ENCODE measurements around the gene TMTC1.

Gene TMTC1

DNA sequence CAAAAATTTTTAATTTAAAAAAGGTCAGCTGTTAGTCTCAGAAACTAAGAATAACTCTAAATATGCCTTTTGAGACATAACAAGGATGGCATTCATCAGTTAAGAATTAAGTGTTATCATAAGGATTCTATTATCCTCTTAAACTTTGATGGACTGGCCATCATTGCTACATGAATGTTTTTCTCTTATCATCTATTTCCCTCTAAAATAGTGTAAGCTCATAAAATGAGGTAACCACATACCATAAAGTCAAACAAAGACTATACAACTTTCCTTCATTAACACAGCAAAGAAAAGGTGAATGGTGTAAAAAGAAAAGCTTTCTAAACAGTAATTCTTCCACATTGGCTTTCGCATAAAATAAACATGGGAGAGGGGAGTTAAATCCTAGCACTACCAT lies 41.1 kb downstream of the TMTC1 start:
- in situ Hi-C loops (cut with MboI; ENCODE audit: low sequenced_read_pairs) = no loop called here

GRCh38 chr12:29741342-29742241 lies 42.1 kb downstream of the TMTC1 start:
- in situ Hi-C loops (cut with MboI; ENCODE audit: low sequenced_read_pairs) = no loop called here

GRCh38 chr12:29739279-29739991 lies 44.3 kb downstream of the TMTC1 start:
- in situ Hi-C loops (cut with MboI; ENCODE audit: low sequenced_read_pairs) = no loop called here

- in situ Hi-C loops (cut with MboI; ENCODE audit: low sequenced_read_pairs) = no loop called here
Observed at GRCh38 chr12:29738365-29738764, 45.4 kb downstream of the TMTC1 start.

DNA sequence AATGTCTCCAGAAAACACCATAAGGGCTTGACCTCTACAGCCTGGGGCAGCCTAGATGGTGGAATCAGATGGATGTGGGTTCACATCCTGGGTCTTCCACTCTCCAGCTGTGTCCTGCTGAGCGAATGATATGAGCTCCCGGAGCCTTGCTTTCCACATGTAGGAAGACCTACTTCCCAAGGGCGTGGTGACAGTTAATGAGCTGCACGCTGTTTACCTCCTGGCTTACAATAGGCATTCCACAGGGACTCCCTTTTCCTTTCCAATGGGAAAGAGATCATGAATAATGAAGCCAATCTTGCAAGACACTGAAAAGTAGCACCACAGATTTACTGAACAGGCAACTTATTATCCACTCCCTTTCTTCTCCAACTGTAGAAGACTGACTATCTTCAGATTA lies 46.1 kb downstream of the TMTC1 start:
- in situ Hi-C loops (cut with MboI; ENCODE audit: low sequenced_read_pairs) = no loop called here

GRCh38 chr12:29735604-29736003 lies 48.1 kb downstream of the TMTC1 start:
- in situ Hi-C loops (cut with MboI; ENCODE audit: low sequenced_read_pairs) = no loop called here

- in situ Hi-C loops (cut with MboI; ENCODE audit: low sequenced_read_pairs) = no loop called here
Observed at GRCh38 chr12:29734734-29735133, 49.0 kb downstream of the TMTC1 start.

DNA sequence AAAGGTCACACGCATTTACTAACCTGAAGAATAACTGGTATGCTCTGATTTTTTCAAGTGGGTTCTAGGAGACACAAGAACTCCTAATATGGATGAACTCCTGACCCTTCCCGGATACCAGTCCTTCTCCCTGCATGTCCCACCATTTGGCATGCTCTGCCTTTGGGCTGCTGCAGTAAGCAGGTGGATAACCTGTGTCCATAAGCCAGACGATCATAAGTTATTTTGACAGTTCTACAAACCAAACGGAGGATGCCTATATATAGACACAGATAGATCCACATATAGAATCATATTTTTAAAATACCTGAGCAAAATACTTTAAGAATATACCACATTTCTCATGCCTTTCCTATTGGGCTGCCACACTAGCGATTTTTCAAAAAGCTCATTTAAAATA lies 49.4 kb downstream of the TMTC1 start:
- in situ Hi-C loops (cut with MboI; ENCODE audit: low sequenced_read_pairs) = no loop called here

DNA sequence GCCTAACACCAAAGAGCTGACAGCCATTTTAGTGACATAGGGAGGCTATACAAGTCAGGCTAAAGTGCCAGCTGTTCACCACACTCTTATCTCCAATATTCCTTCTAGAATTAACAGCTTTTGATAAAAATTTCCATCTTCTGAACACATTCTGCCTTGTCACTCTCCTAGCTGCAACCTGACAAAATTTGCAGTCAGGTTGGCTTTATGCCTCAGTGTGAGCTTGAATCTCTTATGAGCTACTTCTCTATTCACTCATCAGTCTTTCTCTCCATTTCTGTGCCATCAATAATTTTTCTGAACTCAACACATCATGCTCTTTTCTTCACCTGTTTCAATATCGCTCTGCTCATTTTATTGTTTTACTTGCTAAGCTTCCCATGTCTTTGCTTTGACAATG lies 50.2 kb downstream of the TMTC1 start:
- in situ Hi-C loops (cut with MboI; ENCODE audit: low sequenced_read_pairs) = no loop called here

DNA sequence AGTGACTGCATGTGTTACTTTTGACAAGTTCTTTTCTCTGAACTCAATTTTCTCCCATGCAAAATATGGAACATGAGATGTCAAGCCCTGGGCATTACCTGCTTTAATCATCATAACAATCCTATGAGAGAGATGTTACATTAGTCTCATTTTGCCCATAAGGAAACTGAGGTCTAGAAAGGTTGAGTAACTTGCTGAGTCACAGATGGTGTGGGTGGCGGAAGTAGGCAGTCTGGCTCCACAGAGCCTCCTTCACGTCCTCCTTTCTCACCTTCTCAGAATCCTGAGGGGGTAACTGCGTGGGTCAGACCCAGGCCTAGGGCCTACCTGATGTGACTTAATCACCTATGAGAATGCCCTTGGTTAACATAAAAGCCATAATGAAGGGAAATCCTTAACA lies 50.7 kb downstream of the TMTC1 start:
- in situ Hi-C loops (cut with MboI; ENCODE audit: low sequenced_read_pairs) = no loop called here

GRCh38 chr12:29732593-29732992 lies 51.1 kb downstream of the TMTC1 start:
- in situ Hi-C loops (cut with MboI; ENCODE audit: low sequenced_read_pairs) = no loop called here

DNA sequence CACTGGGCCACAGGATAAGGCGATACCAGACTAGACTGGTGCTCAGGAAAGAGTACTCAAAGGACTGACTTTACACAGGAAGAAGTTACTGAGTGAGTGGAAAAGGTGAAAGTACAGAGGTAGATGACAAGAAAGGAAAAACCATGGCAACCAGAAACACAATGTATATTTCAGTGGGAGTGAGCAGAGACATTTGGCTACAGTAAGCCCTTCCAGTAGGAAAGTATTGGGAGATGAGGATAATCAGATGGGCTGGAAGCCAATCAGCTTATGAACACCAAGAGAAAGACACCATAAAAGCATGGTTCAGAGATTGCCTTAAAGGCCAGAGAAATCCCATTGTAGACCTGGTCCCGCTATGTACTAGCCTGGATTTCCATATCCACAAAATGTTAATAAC lies 51.6 kb downstream of the TMTC1 start:
- in situ Hi-C loops (cut with MboI; ENCODE audit: low sequenced_read_pairs) = no loop called here

DNA sequence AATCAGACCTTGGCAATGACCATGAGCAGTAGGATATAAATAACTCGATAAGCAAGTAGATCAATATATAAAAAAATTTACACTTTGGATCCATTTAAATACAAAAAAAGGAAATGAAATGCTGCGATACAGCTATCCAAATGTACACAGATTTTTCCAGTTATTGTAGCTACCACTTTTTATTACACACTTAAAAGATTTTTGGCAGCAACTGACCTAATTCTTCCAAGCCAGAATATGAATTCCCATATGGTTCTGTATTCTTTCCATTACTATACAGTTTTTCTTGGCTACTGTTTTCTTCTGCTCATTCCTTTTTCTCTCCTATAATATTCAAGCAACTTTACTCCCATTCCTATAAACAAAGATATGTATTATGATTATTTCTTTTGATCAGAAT lies 52.2 kb downstream of the TMTC1 start:
- in situ Hi-C loops (cut with MboI; ENCODE audit: low sequenced_read_pairs) = no loop called here

DNA sequence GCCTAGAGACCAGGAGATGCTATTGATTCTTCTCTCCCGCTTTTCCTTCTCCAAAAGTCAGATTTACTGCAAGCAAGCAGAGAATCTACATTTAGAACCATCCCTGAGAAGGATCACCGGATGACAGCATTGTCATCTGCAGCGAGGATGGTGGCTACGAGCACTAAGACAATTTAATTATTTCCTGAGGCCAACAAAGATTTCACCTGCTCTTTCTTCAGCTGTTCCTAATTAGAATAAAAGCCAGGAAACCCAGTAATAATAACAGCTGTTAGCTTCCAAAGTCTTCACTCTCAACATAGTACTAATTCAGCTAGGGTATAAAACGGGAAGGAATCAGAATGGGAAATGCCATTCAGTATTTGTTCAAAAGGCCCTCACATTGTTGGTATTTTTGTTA lies 53.3 kb downstream of the TMTC1 start:
- in situ Hi-C loops (cut with MboI; ENCODE audit: low sequenced_read_pairs) = no loop called here

DNA sequence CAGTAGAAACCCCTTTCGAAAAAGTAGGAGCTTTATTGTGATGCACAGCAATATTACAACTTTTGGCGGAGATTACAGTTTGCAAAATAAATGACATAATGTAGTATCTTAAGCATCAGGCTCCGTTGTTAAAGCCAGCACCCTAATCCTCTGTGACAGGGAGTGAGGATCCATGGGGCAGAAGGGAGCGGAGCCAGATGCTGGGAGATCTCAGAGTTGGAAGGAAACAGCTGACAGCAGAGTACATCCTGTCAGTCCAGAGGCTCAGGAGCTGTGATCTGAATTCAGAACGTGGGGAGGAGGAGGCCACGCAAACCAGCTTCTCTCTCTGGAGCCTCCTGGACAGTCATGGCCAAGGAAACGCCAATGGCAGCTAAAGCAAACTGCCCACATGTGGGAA lies 55.7 kb downstream of the TMTC1 start:
- in situ Hi-C loops (cut with MboI; ENCODE audit: low sequenced_read_pairs) = no loop called here

DNA sequence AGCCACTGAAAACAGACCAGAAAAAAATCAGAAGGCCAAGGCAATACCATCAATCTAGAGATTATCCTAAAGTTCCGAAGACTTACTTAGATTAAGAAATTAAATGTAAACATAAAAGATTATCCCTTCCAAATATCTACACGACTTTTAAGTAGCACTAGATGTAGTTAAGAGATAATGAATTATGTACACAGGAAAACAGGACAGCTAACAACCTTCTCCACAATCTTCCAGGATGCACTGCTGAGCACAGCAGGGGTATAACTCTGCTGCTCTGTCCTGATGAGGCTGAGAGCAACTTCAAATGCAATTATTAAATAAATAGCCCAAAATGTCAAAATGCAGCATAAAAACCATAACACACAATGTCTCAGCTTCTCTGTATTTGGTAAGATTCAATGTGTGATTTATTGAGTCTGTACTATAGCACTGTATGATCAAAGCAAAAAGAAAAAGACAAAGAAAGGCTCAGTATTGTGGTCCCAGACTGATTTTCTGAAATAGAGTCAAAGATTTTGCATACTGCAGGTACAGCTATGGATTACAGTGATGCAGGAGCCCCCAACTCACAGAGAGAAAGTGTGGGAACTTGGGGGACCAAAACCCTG lies 56.9 kb downstream of the TMTC1 start:
- in situ Hi-C loops (cut with MboI; ENCODE audit: low sequenced_read_pairs) = no loop called here

GRCh38 chr12:29726321-29726692 lies 57.4 kb downstream of the TMTC1 start:
- in situ Hi-C loops (cut with MboI; ENCODE audit: low sequenced_read_pairs) = no loop called here

- in situ Hi-C loops (cut with MboI; ENCODE audit: low sequenced_read_pairs) = no loop called here
Observed at GRCh38 chr12:29725587-29726320, 58.0 kb downstream of the TMTC1 start.

GRCh38 chr12:29722164-29722563 lies 61.6 kb downstream of the TMTC1 start:
- in situ Hi-C loops (cut with MboI; ENCODE audit: low sequenced_read_pairs) = no loop called here

DNA sequence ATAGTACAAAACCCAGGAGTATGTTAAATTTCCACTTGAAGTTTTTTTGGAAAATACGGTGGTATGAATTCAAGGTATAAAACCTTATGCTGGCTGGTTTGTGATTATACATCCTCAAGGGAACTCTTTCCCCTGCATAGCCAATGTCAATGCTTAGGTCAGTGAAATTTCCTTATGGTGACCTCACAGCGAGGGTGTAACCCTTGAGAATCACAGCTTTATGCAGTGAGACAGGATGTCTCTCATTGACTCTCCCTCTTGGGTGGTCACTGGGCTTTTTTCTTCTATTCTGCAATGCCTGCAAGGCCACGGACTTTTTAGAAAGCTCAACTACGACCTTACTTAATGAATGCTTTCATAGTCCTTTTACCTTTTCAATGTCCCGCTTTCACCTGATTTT lies 64.4 kb downstream of the TMTC1 start:
- in situ Hi-C loops (cut with MboI; ENCODE audit: low sequenced_read_pairs) = no loop called here

- in situ Hi-C loops (cut with MboI; ENCODE audit: low sequenced_read_pairs) = no loop called here
Observed at GRCh38 chr12:29717540-29718100, 66.1 kb downstream of the TMTC1 start.

Data from hTERT RPE-1 (cell line).